Measurements from ENCODE around the gene USP37.

Gene USP37

GRCh38 chr2:218566296-218566695 lies 1.9 kb downstream of the USP37 start:
- H3K27me3 ChIP-seq (ENCODE audit: insufficient read depth, low read length, poor library complexity, severe bottlenecking), result no peaks in the 10 kb centered on the region
- peak overlapping the region; percentile 85 for H3K4me3 ChIP-seq (ENCODE audit: low read length, poor library complexity, severe bottlenecking)
- TF ChIP-seq EZH2phosphoT487 (IDR thresholded peaks at IDR 0.05; ENCODE audit: borderline replicate concordance), result no peak
- TF ChIP-seq, protein P1, sequence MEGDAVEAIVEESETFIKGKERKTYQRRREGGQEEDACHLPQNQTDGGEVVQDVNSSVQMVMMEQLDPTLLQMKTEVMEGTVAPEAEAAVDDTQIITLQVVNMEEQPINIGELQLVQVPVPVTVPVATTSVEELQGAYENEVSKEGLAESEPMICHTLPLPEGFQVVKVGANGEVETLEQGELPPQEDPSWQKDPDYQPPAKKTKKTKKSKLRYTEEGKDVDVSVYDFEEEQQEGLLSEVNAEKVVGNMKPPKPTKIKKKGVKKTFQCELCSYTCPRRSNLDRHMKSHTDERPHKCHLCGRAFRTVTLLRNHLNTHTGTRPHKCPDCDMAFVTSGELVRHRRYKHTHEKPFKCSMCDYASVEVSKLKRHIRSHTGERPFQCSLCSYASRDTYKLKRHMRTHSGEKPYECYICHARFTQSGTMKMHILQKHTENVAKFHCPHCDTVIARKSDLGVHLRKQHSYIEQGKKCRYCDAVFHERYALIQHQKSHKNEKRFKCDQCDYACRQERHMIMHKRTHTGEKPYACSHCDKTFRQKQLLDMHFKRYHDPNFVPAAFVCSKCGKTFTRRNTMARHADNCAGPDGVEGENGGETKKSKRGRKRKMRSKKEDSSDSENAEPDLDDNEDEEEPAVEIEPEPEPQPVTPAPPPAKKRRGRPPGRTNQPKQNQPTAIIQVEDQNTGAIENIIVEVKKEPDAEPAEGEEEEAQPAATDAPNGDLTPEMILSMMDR (conservative IDR thresholded peaks at IDR 0.05; ENCODE audit: low read length), result no peak
- peak overlapping the region; percentile 95 for H3K4me2 ChIP-seq (ENCODE audit: low read depth, low read length, poor library complexity, severe bottlenecking)
- H3K9me3 ChIP-seq (ENCODE audit: insufficient read depth, low read depth, low read length), result no peaks in the 10 kb centered on the region
- H3F3A ChIP-seq (ENCODE audit: low read depth), result no peaks in the 10 kb centered on the region
- peaks cover 81% of the 10 kb centered on the region for H4K20me1 ChIP-seq (ENCODE audit: insufficient read depth, low read length, poor library complexity, severe bottlenecking)
- H3K4me1 ChIP-seq (ENCODE audit: insufficient read depth, low read length, poor library complexity, severe bottlenecking), result peaks cover 69% of the 10 kb centered on the region
- peaks cover 93% of the 10 kb centered on the region for H3K79me2 ChIP-seq (ENCODE audit: insufficient read depth, low read length)
- no peak overlapping the region for H2AFZ ChIP-seq (ENCODE audit: low read length)
- no peaks in the 10 kb centered on the region for H3K36me3 ChIP-seq (ENCODE audit: insufficient read depth, low read length)
- H3K9ac ChIP-seq (ENCODE audit: low read depth, low read length, poor library complexity, severe bottlenecking), result peak overlapping the region; percentile 97
- no peaks in the 10 kb centered on the region for H3K9me2 ChIP-seq (replicated peaks; ENCODE audit: low read depth, low read length)

- Histone ChIP-seq H3K9ac (ENCODE audit: low read depth, low read length, poor library complexity, severe bottlenecking) (peak overlapping the region; percentile 50), H3K36me3 (ENCODE audit: insufficient read depth, low read length) (peaks cover 3% of the 10 kb centered on the region; the same call in 1 of the 2 replicates), H3K4me1 (ENCODE audit: insufficient read depth, low read length, poor library complexity, severe bottlenecking) (peaks cover 57% of the 10 kb centered on the region), H3K27me3 (ENCODE audit: insufficient read depth, low read length, poor library complexity, severe bottlenecking) (no peaks in the 10 kb centered on the region), H3K79me2 (ENCODE audit: insufficient read depth, low read length) (peaks cover 73% of the 10 kb centered on the region), H3K4me2 (ENCODE audit: low read depth, low read length, poor library complexity, severe bottlenecking) (peak overlapping the region; percentile 95), H3K9me2 (replicated peaks; ENCODE audit: low read depth, low read length) (no peaks in the 10 kb centered on the region), H2AFZ (ENCODE audit: low read length) (no peak overlapping the region), H3F3A (ENCODE audit: low read depth) (no peaks in the 10 kb centered on the region), H3K4me3 (ENCODE audit: low read length, poor library complexity, severe bottlenecking) (peak overlapping the region; percentile 46), H3K9me3 (ENCODE audit: insufficient read depth, low read depth, low read length) (no peaks in the 10 kb centered on the region), H4K20me1 (ENCODE audit: insufficient read depth, low read length, poor library complexity, severe bottlenecking) (peaks cover 66% of the 10 kb centered on the region)
- TF ChIP-seq, protein P1 (conservative IDR thresholded peaks at IDR 0.05; ENCODE audit: low read length), result no peak
- TF ChIP-seq EZH2phosphoT487 (IDR thresholded peaks at IDR 0.05; ENCODE audit: borderline replicate concordance), result no peak
These were observed 4.1 kb downstream of the USP37 start for GRCh38 chr2:218564056-218564455.

- Histone ChIP-seq H3K9me2 (replicated peaks; ENCODE audit: low read depth, low read length) (no peaks in the 10 kb centered on the region), H3K4me1 (ENCODE audit: insufficient read depth, low read length, poor library complexity, severe bottlenecking) (peaks cover 26% of the 10 kb centered on the region), H3K9me3 (ENCODE audit: insufficient read depth, low read depth, low read length) (no peaks in the 10 kb centered on the region), H3K4me2 (ENCODE audit: low read depth, low read length, poor library complexity, severe bottlenecking) (no peak overlapping the region), H2AFZ (ENCODE audit: low read length) (no peak overlapping the region), H4K20me1 (ENCODE audit: insufficient read depth, low read length, poor library complexity, severe bottlenecking) (peaks cover 29% of the 10 kb centered on the region), H3K27me3 (ENCODE audit: insufficient read depth, low read length, poor library complexity, severe bottlenecking) (no peaks in the 10 kb centered on the region), H3K4me3 (ENCODE audit: low read length, poor library complexity, severe bottlenecking) (no peak overlapping the region), H3K36me3 (ENCODE audit: insufficient read depth, low read length) (peaks cover 26% of the 10 kb centered on the region; the same call in 1 of the 2 replicates), H3K9ac (ENCODE audit: low read depth, low read length, poor library complexity, severe bottlenecking) (peak overlapping the region; percentile 7), H3K79me2 (ENCODE audit: insufficient read depth, low read length) (peaks cover 37% of the 10 kb centered on the region), H3F3A (ENCODE audit: low read depth) (no peaks in the 10 kb centered on the region)
- no peak for TF ChIP-seq EZH2phosphoT487 (IDR thresholded peaks at IDR 0.05; ENCODE audit: borderline replicate concordance)
- TF ChIP-seq, protein P1 (conservative IDR thresholded peaks at IDR 0.05; ENCODE audit: low read length), result no peak
These were observed 9.2 kb downstream of the USP37 start for GRCh38 chr2:218558986-218559385.

All from Loucy (cell line).